Fibroblast of lung (primary cell): ENCODE data around the gene MAP1LC3A. TPM values are rescaled to one million over a fixed set of nuclear protein-coding genes. Genes with fewer than 3 reads are reported as not detected.

Experiments
- DNase-seq, 2 donors: peaks; one replicate each; pipeline versions ENCODE4 v3.0.0 to v3.0.0-alpha.2; 2010; ENCODE audit warnings: low read depth in 2 of 2
- H2AFZ ChIP-seq: 2 replicates; pipeline ENCODE4 v1.5.1; 2012; ENCODE audit warnings: low read length, control low read depth, inconsistent platforms
- H3K27ac ChIP-seq: 2 replicates; pipeline ENCODE4 v1.5.1; 2011; ENCODE audit warnings: low read length, control low read depth; ENCODE audit not compliant: insufficient read depth
- H3K27me3 ChIP-seq: 2 replicates; pipeline ENCODE4 v1.5.1; 2011; ENCODE audit warnings: mild to moderate bottlenecking, low read length; ENCODE audit not compliant: control insufficient read depth, insufficient read depth
- H3K36me3 ChIP-seq: 2 replicates; pipeline ENCODE4 v1.5.1; 2011; ENCODE audit warnings: low read length; ENCODE audit not compliant: control insufficient read depth, insufficient read depth
- H3K4me1 ChIP-seq: 2 replicates; pipeline ENCODE4 v1.5.1; 2011; ENCODE audit warnings: low read length; ENCODE audit not compliant: control insufficient read depth, insufficient read depth; ENCODE audit errors: extremely low read depth
- H3K4me2 ChIP-seq: 2 replicates; pipeline ENCODE4 v1.5.1; 2011; ENCODE audit warnings: low read length, control low read depth; ENCODE audit not compliant: insufficient read depth; ENCODE audit errors: extremely low read depth
- H3K4me3 ChIP-seq, 4 experiments: fragments of 200-600 bp in 1 of 4; sonication (generic) in 1 of 4; replicated peaks in 1 of 4; 2 replicates each; pipeline ENCODE4 v1.5.1; 2011 to 2016; ENCODE audit warnings: low read length in 4 of 4, low read depth in 3 of 4, mild to moderate bottlenecking in 3 of 4, control low read depth in 2 of 4, inconsistent platforms in 1 of 4, mixed read lengths in 1 of 4; ENCODE audit not compliant: insufficient read depth in 1 of 4; ENCODE audit errors: control extremely low read depth in 1 of 4
- H3K79me2 ChIP-seq: 2 replicates; pipeline ENCODE4 v1.5.1; 2012; ENCODE audit warnings: mild to moderate bottlenecking, low read length, inconsistent platforms; ENCODE audit not compliant: control insufficient read depth, insufficient read depth
- H3K9ac ChIP-seq: 2 replicates; pipeline ENCODE4 v1.5.1; 2011; ENCODE audit warnings: mild to moderate bottlenecking, low read length, control low read depth; ENCODE audit not compliant: insufficient read depth
- H3K9me3 ChIP-seq: 2 replicates; pipeline ENCODE4 v1.5.1; 2012; ENCODE audit warnings: low read depth, low read length; ENCODE audit not compliant: control insufficient read depth, insufficient read depth
- H4K20me1 ChIP-seq: 2 replicates; pipeline ENCODE4 v1.5.1; 2011; ENCODE audit warnings: low read length; ENCODE audit not compliant: control insufficient read depth, insufficient read depth; ENCODE audit errors: extremely low read depth
- CTCF ChIP-seq, 2 donors: IDR thresholded peaks in 1 of 2; conservative IDR thresholded peaks in 1 of 2; 1 replicate in 1 of 2; 2 replicates in 1 of 2; pipeline ENCODE4 v1.5.1; 2011 to 2012; ENCODE audit warnings: low read length in 2 of 2, control low read depth in 1 of 2, inconsistent platforms in 1 of 2, low read depth in 1 of 2, mild to moderate bottlenecking in 1 of 2
- EZH2 ChIP-seq: IDR thresholded peaks from 2 replicates; pipeline ENCODE4 v1.5.1; 2012; ENCODE audit warnings: low read length, control low read depth, mild to moderate bottlenecking; ENCODE audit errors: missing control alignments
- polyA plus RNA-seq, 2 donors: library from polyadenylated mRNA; depleted of rRNA in 1 of 2; stranded (reverse) in 1 of 2; unstranded in 1 of 2; fragments of >200 nt; gene quantifications; 2 replicates each; pipeline ENCODE4 v1.2.1, GENCODE V29; 2011 to 2012; ENCODE audit warnings: missing spikeins in 1 of 2
- total RNA-seq: library from RNA; depleted of rRNA; stranded (reverse); fragments of >200 nt; gene quantifications from 2 replicates; pipeline ENCODE4 v1.2.1, GENCODE V29; 2014

MAP1LC3A gene
- total and polyA plus RNA-seq, 2 donors (not counting 1 experiment from before 2014, with no cell fraction given) = 19.3 to 30.4 TPM

DNA sequence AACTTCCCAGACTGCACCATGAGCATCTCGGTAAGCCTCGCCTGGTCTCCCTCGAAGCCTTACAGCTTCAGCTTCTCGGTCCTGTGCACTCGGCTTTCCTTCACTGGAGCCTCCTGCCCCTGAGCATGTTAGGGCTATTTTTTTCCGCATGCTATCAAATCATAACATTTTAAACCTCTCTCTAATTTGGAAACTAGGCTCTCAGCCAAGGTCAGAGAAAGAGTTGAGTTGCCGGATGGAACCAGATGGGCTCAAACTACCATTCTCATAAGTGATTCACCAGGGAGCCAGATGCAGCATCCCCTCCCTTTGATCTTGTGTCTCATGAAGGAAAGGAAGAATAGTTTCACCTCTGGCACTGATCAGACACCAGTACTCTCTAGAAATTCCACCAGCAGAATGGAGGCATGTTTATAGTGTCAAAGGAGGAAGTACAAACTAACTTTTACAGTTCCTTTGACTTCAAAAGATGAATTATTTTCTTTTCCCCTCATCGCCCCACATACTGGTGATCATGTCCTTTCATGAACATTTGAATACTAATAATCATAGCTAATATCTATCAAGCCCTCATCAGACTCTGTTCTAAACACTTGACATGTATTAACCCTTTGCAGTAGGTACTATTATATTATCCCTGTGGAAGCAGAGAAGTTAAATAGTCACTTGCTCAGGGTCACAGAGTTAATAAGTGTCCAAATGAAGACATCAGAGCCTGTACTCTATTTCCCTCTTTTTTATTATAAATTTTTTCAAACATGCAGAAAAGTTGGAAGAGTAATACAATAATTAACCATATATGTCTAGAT, 46.7 kb downstream of the MAP1LC3A start:
- no peak overlapping the region for H3K4me2 ChIP-seq
- TF ChIP-seq CTCF (conservative IDR thresholded peaks at IDR 0.05 in 1 of 2, IDR thresholded peaks at IDR 0.05 in 1 of 2; ENCODE audit: low read depth in 1 of 2, low read length in 2 of 2) (no peak), EZH2 (no peak)
- H3K79me2 ChIP-seq = no peaks in the 10 kb centered on the region
- H3K27me3 ChIP-seq = no peaks in the 10 kb centered on the region
- no peak overlapping the region for H3K9ac ChIP-seq
- H3K4me1 ChIP-seq = no peaks in the 10 kb centered on the region
- H2AFZ ChIP-seq = no peak overlapping the region
- H3K27ac ChIP-seq = no peak overlapping the region
- H3K9me3 ChIP-seq = no peaks in the 10 kb centered on the region
- H4K20me1 ChIP-seq = no peaks in the 10 kb centered on the region
- peak; percentile 38 to 54 for DNase-seq
- H3K36me3 ChIP-seq = no peaks in the 10 kb centered on the region
- H3K4me3 ChIP-seq = no peak overlapping the region

DNA sequence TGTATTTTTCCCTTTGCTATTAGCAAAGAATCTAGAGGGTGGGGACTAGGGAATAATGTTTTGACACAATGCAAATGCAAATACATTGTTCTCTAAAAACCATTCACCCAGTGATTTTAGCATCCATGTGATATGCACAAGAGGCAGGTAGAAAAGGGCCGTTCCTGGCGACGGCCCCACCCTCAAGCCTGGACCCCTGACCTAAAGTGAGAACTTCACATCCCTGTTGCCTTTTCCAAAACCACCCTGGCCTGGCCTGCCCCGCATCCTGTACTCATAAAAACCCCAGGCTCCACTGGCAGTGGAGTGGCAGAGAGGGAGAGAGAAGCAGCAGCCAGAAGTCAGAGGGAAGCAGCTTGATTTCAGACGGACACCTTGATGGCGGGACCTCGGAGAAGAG, 48.5 kb downstream of the MAP1LC3A start:
- no peak overlapping the region for H3K27ac ChIP-seq
- H3K79me2 ChIP-seq = no peaks in the 10 kb centered on the region
- H3K9ac ChIP-seq = no peak overlapping the region
- no peaks in the 10 kb centered on the region for H4K20me1 ChIP-seq
- no peak overlapping the region for H2AFZ ChIP-seq
- no peak overlapping the region for H3K4me3 ChIP-seq
- H3K36me3 ChIP-seq = no peaks in the 10 kb centered on the region
- H3K4me1 ChIP-seq = no peaks in the 10 kb centered on the region
- H3K9me3 ChIP-seq = no peaks in the 10 kb centered on the region
- H3K4me2 ChIP-seq = no peak overlapping the region
- H3K27me3 ChIP-seq = no peaks in the 10 kb centered on the region
- TF ChIP-seq CTCF (conservative IDR thresholded peaks at IDR 0.05 in 1 of 2, IDR thresholded peaks at IDR 0.05 in 1 of 2; ENCODE audit: low read depth in 1 of 2, low read length in 2 of 2) = no peak
- no peak for TF ChIP-seq EZH2
- no peak for DNase-seq

Other genes with a start within 250 kb of the MAP1LC3A start
- gene ITCH, start 195.4 kb upstream of the MAP1LC3A start, total RNA-seq = 67.5 and 77.6 TPM in 2 replicates
- 18.5 and 25.0 TPM in 2 replicates for gene ITCH, start 195.4 kb upstream of the MAP1LC3A start, polyA plus RNA-seq
- 39.8 and 107 TPM in 2 replicates for gene DYNLRB1, start 42.3 kb upstream of the MAP1LC3A start, total RNA-seq
- gene DYNLRB1, start 42.3 kb upstream of the MAP1LC3A start, polyA plus RNA-seq = 352 and 524 TPM in 2 replicates
- gene PIGU, start 118.4 kb downstream of the MAP1LC3A start, total RNA-seq = 4.9 and 6.4 TPM in 2 replicates
- gene PIGU, start 118.4 kb downstream of the MAP1LC3A start, polyA plus RNA-seq = 42.6 and 47.5 TPM in 2 replicates
- gene TP53INP2, start 145.6 kb downstream of the MAP1LC3A start, total RNA-seq = 2.3 and 6.4 TPM in 2 replicates
- 9.8 and 10.0 TPM in 2 replicates for gene TP53INP2, start 145.6 kb downstream of the MAP1LC3A start, polyA plus RNA-seq